AG09319 (cell line): ENCODE measurements around the gene VEGFD.
A peak's percentile ranks its signal among the peaks of the same experiment; 100 is the strongest.
"Not testable (repeated sequence)": the region's sequence is repeated elsewhere in the genome, so short reads cannot be mapped to it uniquely, and the experiment has no call there.

Experiments used
- DNase-seq: peaks from one replicate; pipeline ENCODE4 v3.0.0-alpha.2; 2010; ENCODE audit warnings: low read depth; ENCODE audit errors: extremely low read depth
- TF ChIP-seq, protein P1 (sequence below): IDR thresholded peaks from 2 replicates; pipeline ENCODE4 v1.5.1; 2011; ENCODE audit warnings: low read depth, mild to moderate bottlenecking, inconsistent platforms, low read length, moderate library complexity

Gene VEGFD

GRCh38 chrX:15315509-15315908 lies 68.7 kb downstream of the VEGFD start, which contains the start of gene ASB11:
TSS of gene ASB11 (minus strand) at chrX:15315640. CDS start at chrX:15315605, 35 bp downstream.
- no peak for DNase-seq
- TF ChIP-seq, protein P1, sequence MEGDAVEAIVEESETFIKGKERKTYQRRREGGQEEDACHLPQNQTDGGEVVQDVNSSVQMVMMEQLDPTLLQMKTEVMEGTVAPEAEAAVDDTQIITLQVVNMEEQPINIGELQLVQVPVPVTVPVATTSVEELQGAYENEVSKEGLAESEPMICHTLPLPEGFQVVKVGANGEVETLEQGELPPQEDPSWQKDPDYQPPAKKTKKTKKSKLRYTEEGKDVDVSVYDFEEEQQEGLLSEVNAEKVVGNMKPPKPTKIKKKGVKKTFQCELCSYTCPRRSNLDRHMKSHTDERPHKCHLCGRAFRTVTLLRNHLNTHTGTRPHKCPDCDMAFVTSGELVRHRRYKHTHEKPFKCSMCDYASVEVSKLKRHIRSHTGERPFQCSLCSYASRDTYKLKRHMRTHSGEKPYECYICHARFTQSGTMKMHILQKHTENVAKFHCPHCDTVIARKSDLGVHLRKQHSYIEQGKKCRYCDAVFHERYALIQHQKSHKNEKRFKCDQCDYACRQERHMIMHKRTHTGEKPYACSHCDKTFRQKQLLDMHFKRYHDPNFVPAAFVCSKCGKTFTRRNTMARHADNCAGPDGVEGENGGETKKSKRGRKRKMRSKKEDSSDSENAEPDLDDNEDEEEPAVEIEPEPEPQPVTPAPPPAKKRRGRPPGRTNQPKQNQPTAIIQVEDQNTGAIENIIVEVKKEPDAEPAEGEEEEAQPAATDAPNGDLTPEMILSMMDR = no peak

- DNase-seq = no peak
- TF ChIP-seq, protein P1 = no peak
Measured at GRCh38 chrX:15314472-15314871, 69.7 kb downstream of the VEGFD start.

- no peak for DNase-seq
- TF ChIP-seq, protein P1 = no peak
Measured at GRCh38 chrX:15311119-15311518, 73.1 kb downstream of the VEGFD start.

DNA sequence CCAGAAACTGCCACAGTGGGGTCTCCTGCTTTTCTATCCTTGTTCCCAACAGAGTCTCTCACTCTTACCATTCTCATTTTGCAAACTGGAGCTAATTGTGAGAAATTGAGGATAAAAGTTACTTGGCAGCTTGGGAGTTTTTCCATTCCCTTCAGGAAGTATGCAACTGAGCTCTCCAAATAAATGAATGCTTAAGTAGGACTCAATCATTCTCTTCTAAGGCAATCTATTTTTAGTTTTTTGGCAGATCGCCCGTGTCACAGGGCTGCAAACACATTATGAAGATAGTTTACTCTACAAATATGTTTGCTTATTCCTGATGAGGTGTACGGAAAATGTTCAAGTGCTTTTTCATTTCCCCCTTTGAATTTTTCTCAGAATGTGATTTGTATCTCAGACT lies 74.1 kb downstream of the VEGFD start:
- no peak for DNase-seq
- TF ChIP-seq, protein P1 = no peak

GRCh38 chrX:15305899-15306298 lies 78.3 kb downstream of the VEGFD start:
- not testable (repeated sequence) for DNase-seq

- DNase-seq = no peak
- TF ChIP-seq, protein P1 = no peak
Measured at GRCh38 chrX:15301924-15302323, 82.3 kb downstream of the VEGFD start.

DNA sequence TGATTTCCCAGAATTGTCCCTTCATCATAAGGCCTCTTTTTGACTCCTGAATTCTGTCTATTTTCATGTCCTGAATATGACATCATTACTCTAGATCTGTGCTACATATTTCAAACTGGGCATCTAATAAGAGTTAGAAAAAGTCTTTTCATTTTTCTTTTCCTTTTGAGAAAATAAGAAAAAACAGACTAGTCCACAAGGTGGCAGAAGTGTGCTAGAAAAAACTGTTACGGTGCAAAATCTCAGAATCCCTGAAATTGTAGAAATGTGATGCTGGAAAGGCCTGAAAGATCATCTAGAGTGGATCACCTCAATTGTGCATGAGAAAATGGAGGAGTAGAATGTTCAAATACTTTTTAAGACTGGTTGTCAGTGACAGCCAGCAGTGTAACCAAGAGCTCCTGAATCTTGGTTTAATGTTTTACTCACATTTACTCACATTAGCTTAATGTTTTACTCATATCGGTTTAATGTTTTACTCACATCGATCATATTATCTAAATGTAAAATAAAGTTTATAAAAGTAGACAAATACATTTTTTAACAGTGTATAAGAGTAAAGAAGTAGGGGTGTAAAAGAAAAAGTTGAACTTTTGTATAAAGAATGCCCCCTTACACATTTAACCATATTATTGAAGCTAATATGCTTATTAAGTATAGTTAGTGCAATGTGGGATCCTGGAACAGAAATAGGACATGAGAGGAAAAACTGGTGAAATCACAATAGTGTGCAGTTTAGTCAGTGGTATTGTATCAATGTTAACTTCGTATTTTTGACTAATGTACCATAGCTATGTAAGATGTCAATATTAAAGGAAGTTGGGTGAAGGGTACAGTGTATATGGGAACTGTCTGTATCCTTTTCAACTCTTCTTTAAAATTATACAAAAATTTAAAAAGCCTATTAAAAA lies 84.0 kb downstream of the VEGFD start:
- TF ChIP-seq, protein P1 = peak; percentile 50
- DNase-seq = no peak

GRCh38 chrX:15298780-15299179 lies 85.4 kb downstream of the VEGFD start:
- TF ChIP-seq, protein P1 = no peak
- no peak for DNase-seq
